ENCODE results near the gene OXSM.
A peak's percentile ranks its signal among the peaks of the same experiment; 100 is the strongest.

The OXSM gene

DNA sequence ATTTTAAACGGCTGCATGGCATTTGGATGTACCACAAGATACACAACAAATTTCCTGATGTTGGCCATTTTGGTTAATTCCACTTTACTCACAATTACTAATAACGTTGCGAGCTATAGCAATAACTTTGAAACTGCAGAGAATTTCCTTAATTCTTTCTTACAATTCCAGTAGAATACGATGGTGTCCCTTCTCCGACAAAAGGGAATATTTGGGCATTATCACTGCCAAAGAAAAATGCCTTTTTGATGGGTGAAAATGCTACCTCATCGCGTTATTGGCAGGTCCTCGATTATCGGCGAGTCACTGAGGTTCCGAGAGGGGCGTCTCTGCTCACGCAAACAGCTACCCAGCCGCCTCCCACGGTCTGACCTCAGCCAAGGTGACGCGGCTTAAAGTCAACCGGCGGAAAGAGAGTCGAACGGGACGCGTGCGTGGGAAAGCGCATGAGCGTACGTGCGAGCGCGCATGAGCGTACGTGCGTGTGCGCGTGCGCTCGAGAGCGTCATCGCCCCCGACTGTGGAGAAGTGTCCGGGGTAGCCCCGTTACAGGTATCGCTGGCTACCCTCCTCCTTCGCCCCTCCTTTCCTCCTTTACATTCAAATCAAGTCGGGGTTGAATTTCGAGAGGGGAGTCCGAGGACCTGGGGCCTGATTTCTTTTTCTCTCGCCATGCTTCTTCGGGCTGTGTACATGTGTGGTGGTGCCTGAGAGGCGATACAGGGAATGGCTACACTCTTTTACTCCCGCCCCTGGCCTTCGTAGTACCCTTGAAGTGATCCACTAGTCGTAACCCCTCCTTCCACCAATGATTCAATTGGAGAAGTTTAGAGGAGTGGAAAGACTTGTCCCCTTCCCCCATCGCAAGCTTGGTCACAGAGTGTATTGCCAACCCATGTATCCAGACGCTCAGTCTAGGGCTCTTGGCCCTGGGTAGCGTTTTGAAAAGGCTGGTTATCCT is at the start of gene OXSM:
TSS of gene OXSM (plus strand) at position 495 of the 961 bp plus-strand sequence. CDS start 931 bp downstream, outside the sequence.
- peak within 1 kb of the TSS; percentile 90 for H2AFZ ChIP-seq (ENCODE audit: low read depth, low read length)
- no peaks in the 10 kb centered on the region for H4K20me1 ChIP-seq (ENCODE audit: insufficient read depth, low read length)
- H3K79me2 ChIP-seq (ENCODE audit: low read length) = peaks cover 15% of the 10 kb centered on the region
- peaks cover 17% of the 10 kb centered on the region for H3K4me1 ChIP-seq (ENCODE audit: low read length)
- no peaks in the 10 kb centered on the region for H3K27me3 ChIP-seq (ENCODE audit: low read depth, low read length)
- peak within 1 kb of the TSS; percentile 83 for H3K4me2 ChIP-seq (ENCODE audit: low read length)
- H3K36me3 ChIP-seq (replicated peaks; ENCODE audit: low read depth, low read length) = peaks cover 5% of the 10 kb centered on the region
- H3K9ac ChIP-seq (ENCODE audit: low read length) = peak within 1 kb of the TSS; percentile 81
- H3K4me3 ChIP-seq (ENCODE audit: low read length) = peak within 1 kb of the TSS; percentile 82
- no peak for TF ChIP-seq EZH2phosphoT487 (IDR thresholded peaks at IDR 0.05; ENCODE audit: low read depth)
- TF ChIP-seq, protein P1, sequence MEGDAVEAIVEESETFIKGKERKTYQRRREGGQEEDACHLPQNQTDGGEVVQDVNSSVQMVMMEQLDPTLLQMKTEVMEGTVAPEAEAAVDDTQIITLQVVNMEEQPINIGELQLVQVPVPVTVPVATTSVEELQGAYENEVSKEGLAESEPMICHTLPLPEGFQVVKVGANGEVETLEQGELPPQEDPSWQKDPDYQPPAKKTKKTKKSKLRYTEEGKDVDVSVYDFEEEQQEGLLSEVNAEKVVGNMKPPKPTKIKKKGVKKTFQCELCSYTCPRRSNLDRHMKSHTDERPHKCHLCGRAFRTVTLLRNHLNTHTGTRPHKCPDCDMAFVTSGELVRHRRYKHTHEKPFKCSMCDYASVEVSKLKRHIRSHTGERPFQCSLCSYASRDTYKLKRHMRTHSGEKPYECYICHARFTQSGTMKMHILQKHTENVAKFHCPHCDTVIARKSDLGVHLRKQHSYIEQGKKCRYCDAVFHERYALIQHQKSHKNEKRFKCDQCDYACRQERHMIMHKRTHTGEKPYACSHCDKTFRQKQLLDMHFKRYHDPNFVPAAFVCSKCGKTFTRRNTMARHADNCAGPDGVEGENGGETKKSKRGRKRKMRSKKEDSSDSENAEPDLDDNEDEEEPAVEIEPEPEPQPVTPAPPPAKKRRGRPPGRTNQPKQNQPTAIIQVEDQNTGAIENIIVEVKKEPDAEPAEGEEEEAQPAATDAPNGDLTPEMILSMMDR (IDR thresholded peaks at IDR 0.05; ENCODE audit: low read depth, low read length) = no peak
- H3K27ac ChIP-seq (ENCODE audit: low read length) = peak within 1 kb of the TSS; percentile 78
- no peaks in the 10 kb centered on the region for H3K9me3 ChIP-seq (ENCODE audit: insufficient read depth, low read length)

- Histone ChIP-seq H3K79me2 (ENCODE audit: low read length) (no peaks in the 10 kb centered on the region), H3K4me3 (ENCODE audit: low read length) (no peak overlapping the region), H3K9me3 (ENCODE audit: insufficient read depth, low read length) (no peaks in the 10 kb centered on the region), H3K4me2 (ENCODE audit: low read length) (no peak overlapping the region), H4K20me1 (ENCODE audit: insufficient read depth, low read length) (peaks cover 4% of the 10 kb centered on the region), H3K36me3 (replicated peaks; ENCODE audit: low read depth, low read length) (peaks cover 58% of the 10 kb centered on the region), H3K27me3 (ENCODE audit: low read depth, low read length) (no peaks in the 10 kb centered on the region), H3K4me1 (ENCODE audit: low read length) (no peaks in the 10 kb centered on the region), H3K9ac (ENCODE audit: low read length) (no peak overlapping the region), H3K27ac (ENCODE audit: low read length) (no peak overlapping the region), H2AFZ (ENCODE audit: low read depth, low read length) (no peak overlapping the region)
- no peak for TF ChIP-seq EZH2phosphoT487 (IDR thresholded peaks at IDR 0.05; ENCODE audit: low read depth)
- TF ChIP-seq, protein P1 (IDR thresholded peaks at IDR 0.05; ENCODE audit: low read depth, low read length) = no peak
Measured at GRCh38 chr3:25744470-25744869, 45.4 kb upstream of the OXSM start.

DNA sequence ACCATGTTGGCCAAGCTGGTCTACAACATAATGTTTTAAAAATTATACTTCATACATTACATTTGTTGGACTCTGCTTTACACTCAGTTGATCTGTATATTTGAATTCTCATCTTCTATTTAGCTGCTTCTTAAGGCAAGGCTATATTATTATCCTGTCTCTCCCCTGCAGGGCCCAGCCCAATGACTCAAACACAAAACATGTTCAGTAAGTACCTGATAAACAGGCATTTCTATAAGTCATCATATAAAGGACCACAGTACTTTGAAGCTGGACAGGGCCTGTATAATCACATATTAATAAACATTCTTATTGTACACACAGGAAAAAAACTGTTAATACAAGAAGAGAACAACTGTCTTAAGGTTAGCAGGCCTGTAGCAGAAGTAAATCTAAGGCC is 42.9 kb upstream of the OXSM start:
- Histone ChIP-seq H3K27me3 (ENCODE audit: low read depth, low read length) (no peaks in the 10 kb centered on the region), H3K4me2 (ENCODE audit: low read length) (no peak overlapping the region), H3K79me2 (ENCODE audit: low read length) (no peaks in the 10 kb centered on the region), H3K36me3 (replicated peaks; ENCODE audit: low read depth, low read length) (peaks cover 80% of the 10 kb centered on the region), H3K27ac (ENCODE audit: low read length) (no peak overlapping the region), H4K20me1 (ENCODE audit: insufficient read depth, low read length) (peaks cover 4% of the 10 kb centered on the region), H3K9me3 (ENCODE audit: insufficient read depth, low read length) (no peaks in the 10 kb centered on the region), H3K4me1 (ENCODE audit: low read length) (no peaks in the 10 kb centered on the region), H3K4me3 (ENCODE audit: low read length) (no peak overlapping the region), H2AFZ (ENCODE audit: low read depth, low read length) (no peak overlapping the region), H3K9ac (ENCODE audit: low read length) (no peak overlapping the region)
- no peak for TF ChIP-seq EZH2phosphoT487 (IDR thresholded peaks at IDR 0.05; ENCODE audit: low read depth)
- TF ChIP-seq, protein P1 (IDR thresholded peaks at IDR 0.05; ENCODE audit: low read depth, low read length) = no peak

GRCh38 chr3:25748189-25748588 is 41.7 kb upstream of the OXSM start:
- Histone ChIP-seq H2AFZ (ENCODE audit: low read depth, low read length) (no peak overlapping the region), H3K27ac (ENCODE audit: low read length) (no peak overlapping the region), H3K4me3 (ENCODE audit: low read length) (no peak overlapping the region), H3K4me1 (ENCODE audit: low read length) (no peaks in the 10 kb centered on the region), H3K36me3 (replicated peaks; ENCODE audit: low read depth, low read length) (peaks cover 78% of the 10 kb centered on the region), H3K9ac (ENCODE audit: low read length) (no peak overlapping the region), H3K4me2 (ENCODE audit: low read length) (no peak overlapping the region), H3K9me3 (ENCODE audit: insufficient read depth, low read length) (no peaks in the 10 kb centered on the region), H3K79me2 (ENCODE audit: low read length) (no peaks in the 10 kb centered on the region), H4K20me1 (ENCODE audit: insufficient read depth, low read length) (peaks cover 4% of the 10 kb centered on the region), H3K27me3 (ENCODE audit: low read depth, low read length) (no peaks in the 10 kb centered on the region)
- TF ChIP-seq, protein P1 (IDR thresholded peaks at IDR 0.05; ENCODE audit: low read depth, low read length) = no peak
- TF ChIP-seq EZH2phosphoT487 (IDR thresholded peaks at IDR 0.05; ENCODE audit: low read depth) = no peak

Measured in OCI-LY3 (cell line).